GM21786 (cell line): ENCODE data around the gene PTPN9.
"Not testable (repeated sequence)": the region's sequence is repeated elsewhere in the genome, so short reads cannot be mapped to it uniquely, and the experiment has no call there.

ENCODE experiments used
- ATAC-seq: cut with Tn5 transposase; IDR thresholded peaks from one replicate; pipeline ENCODE4 v1.9.1; 2021; ENCODE audit not compliant: unreplicated experiment

The PTPN9 gene

DNA sequence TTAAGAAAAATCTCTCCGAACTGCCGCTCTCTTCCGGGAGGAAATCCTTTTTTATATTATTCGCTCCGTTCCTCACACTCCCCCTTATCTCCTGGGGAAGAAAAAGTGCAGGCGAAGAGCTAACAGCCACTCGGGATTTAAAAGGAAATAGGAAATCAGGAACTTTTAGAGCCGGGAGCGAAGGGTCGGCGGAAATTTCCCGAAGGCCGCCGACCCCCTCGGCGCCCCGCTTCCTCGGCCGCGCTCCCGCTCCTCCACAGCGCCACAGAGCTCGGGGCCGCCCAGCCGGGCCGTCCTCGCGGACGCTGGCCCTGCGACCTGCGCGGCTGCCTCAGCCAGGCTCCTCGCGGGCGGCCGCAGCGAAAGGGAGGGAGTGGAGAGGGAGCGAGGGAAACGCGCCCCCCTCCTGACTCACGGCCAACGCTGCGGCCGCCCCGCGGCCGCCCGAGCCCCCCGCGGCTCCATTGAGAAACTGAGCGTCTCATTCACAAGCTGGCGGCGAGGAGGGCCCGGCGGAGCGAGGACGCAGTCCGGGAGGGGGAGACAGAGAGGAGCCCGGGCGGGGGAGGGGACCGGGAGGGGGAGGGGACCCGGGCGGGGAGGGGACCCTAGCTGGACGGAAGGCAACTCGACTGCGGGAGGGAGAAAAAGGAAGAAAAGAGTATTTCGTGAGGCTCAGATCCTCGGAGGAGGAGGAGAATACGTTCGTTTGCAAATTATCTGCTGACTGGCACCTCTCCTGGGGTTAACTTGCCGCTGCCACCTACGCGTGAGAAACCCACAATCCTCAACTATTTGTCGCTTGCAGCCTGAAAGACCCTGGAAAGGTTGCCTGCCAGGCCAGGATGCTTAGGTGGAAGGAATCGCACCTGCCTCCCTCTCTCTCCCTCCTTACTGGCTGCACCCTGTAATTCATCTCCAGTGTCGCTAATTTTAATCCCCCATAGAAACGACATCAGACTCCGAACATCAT, at the start of gene PTPN9:
PTPN9 (minus strand) TSS at position 368 of the 973 bp plus-strand sequence. CDS start 539 bp downstream, outside the sequence.
- ATAC-seq, result peak; percentile 62

DNA sequence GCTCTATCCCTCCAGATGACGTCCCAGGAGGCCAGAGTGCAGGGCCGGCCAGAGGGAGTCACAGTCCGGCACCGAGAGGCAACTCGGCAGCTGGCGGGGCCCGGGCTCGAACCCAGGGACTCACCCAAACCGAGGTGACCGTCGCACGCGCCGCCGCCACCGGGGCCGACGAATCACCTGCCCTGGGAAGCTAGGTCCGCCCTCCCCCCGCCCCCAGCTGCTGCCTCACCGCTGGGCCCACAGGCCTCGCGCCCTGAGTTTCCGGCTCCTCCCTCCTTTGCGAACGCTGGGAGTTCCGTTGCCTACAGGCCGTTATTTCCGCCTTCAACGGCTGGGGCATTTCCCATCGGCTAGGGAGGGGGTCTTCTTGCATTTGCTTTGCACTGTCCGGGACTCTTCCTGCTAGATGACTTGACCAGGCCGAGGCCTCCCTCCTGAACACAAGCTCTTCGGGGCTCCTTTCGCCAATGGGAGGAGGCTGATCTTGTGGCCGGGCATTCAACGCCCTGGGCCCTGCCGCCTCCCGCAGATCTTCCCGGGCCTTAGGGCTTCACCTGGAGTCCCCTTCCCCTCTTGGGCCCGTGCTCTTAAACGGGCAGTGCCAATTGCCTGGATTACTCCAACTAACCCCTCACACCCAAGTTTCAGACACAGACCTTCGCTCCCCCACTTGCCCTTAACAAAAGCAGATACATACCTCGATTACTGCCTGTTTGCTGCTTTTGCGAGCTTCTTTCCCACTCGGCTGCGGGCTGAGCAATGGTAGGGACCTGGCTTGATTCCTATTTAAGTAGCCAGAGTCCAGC, 46.6 kb upstream of the PTPN9 start, which contains the start of gene SNUPN:
SNUPN (minus strand) TSS at position 184 of the 806 bp plus-strand sequence. CDS start 4,674 bp downstream, outside the sequence.
- peak; percentile 66 for ATAC-seq

DNA sequence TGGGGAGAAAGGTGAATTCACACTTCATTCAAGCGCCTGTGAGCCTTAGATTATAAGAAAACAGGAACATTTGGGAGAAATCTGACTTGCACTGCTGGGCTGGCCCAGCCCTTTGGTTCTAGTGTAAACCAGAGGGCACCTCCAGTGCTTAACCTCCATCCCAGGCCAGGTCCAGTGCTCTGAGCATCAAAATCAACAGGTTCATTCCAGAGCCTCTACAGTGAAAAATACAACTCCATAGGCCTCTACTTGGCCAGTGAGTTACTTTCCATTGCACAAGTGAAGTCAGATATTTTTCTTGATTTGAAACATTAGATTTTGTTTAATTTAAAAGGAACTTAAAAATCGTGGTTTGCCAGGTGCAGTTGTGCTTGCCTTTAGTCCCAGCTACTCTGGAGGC, 43.4 kb upstream of the PTPN9 start:
- ATAC-seq, result no peak

DNA sequence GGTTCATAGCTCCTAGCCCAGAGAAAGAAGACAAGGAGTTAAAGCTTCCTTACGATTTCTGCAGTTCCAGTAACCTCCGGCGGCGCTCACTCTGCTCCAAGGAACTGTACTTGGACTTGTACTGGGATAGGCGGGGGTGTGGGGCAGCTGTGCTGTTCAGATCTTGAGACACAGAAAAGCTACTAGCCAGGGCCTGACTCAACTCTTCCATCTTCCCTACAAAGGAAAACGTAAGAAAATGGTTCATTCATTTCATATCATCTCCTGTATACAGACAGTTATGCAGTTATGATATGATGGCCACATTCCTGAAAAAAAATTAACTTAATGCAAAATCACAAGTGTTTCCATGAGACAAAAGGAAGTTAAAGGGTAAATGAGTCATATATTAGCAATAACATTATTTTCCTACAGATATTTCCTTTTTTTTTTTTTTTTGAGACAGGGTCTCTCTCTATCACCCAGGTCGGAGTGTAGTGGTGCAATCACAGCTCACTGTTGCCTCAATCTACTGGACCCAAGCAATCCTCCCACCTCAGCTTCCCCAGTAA, 41.8 kb upstream of the PTPN9 start:
- no peak for ATAC-seq

DNA sequence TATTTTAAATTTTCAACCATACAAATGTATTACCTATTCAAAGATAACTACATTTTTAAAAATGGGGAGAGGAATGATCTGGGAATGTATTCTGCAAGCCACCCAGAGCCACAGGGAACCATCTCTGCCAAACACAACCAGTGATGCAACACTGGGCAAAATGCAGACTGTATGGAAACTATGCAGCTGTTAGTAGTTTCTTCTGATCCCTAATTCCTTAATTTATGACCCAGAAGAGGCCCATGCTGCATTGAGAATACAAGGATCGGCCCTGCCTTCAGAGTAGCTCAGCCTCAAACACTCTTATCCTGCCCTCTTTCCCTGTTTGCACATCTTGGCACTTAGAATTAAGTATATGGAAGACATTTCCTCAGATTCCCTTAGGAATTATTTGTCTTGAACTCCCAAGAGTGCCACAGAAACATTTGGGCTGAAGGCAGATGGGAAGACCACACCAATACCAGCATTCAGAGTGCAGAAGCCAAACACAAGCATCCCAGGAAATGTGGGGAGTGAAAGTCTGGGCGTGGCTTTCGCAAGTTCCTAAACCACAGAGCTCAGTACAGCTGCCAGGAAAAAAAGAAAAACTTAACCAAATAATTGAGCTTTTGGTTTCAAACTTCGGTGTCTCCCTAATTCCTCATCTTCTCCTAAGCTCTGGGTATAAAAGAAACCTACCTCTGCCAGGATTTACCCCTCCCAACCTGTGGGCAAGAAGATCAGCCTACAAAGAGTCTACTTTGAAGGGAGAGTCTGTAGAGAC, 41.1 kb upstream of the PTPN9 start:
- ATAC-seq, result no peak

DNA sequence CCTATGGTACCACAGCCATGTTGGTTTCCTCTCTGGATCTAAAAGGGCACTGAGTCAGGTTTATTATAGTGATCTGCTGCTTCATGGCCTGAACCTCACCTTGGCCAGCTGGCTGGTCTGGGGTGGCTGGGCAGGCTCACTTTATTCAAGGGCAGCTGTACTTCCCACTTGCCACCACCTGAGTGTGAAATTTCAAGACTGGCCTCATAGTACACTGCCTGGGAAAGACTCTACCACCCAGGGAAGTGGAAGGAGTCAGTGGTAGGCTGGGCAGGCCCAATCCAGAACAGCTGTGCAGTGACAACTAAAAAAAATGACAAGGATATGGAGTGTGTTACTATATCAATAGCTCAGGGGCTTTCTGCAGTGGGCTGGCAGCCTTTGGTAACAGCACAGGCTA, 37.7 kb upstream of the PTPN9 start:
- no peak for ATAC-seq

DNA sequence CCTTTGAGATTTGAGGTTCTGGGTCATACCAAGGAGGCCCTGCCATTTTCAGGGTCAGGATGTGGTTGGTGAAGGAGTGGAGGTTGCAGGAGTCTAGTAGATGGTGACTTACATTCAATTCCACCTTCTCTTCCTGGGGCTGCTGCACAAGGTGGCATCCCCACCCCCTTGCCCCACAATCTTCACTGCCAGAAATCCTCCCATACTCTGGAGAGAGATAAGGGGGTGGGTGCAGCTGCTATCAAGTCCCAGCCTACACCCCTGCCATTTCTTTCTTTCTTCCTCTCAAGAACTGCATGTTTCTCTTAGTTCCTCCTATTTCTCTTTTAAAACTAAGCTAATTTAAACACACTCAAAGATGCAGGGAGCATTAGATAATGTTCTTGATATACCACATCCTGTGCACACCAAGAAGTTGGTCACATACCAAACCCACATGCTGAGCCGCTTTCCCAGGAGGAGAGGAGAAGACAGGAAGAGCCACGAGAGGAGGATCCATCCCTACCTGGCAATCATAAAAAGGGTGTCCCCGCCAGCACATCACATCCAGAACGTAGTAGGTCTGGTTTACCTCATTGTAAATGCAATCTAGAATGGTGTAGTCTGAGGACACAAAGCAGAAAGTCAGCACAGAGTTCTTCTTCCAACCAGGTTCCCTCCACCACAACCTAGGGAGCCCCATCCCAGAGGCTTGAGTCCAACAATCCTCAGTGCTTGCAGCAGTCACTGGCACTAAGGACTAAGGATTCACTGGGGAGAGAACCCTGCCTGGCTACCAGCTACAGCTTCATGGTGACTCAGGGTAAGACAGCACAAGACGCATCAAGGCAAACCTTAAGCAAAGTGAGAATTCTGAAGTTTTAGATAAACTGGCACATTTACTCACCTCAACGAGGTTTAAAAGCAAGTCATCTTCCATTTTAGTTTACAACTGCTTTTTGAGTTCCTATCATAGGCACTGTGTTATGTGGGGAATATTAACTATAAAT, 27.9 kb upstream of the PTPN9 start:
- no peak for ATAC-seq

DNA sequence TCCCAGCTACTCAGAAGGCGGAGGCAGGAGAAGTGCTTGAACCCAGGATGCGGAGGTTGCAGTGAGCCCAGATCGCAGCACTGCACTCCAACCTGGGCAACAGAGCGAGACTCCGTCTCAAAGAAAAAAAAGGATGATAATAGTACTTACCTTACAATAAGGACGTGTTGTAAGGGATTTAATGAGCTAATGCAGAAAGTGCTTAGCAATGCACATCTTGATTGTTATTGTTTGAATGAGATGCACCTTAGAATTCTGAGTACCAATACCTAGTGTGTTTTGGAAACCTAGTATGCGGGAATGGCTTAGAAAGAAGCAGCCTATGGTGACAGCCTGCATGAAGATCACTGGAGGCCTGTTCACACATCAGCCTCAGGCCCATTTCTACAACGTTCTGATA, 26.9 kb upstream of the PTPN9 start:
- no peak for ATAC-seq

DNA sequence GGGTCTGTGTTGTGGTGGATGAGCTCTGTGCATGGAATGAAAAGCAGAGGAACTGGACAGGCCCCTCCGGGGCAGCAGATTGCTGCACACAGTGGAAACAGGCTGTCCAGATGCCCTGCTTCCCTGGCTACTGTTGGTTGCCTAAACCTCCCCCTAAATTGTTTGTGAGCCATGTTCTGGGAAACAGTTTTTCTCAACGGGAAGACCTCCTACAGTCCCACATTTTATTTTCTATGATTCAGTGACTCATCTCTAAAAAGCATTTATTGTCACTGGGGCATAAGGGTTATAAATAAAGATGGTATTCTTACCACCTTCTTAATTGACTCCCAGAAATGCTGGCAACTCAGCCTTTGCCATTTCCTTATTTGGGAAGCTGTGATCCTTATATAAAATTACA, 20.3 kb upstream of the PTPN9 start:
- ATAC-seq, result no peak

DNA sequence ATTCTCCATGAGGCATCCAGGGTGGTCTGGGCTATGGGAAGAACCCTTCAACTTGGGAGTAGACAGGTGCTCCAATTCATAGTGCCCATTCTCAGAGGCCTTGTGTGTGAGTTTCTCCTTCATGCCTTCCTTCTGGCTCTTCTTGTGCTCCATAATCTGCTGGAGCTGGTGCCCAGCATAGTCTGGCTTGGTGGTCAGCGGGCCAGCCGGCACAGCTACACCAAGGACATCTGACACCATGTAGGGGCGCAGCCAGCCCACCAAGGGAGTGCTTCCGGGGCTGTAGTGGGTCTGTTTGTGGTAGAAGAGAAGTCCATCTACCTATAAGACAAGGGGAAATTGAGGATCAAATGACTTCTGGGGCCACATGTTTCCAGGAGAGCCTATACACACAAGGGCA, 19.2 kb upstream of the PTPN9 start:
- ATAC-seq, result no peak

DNA sequence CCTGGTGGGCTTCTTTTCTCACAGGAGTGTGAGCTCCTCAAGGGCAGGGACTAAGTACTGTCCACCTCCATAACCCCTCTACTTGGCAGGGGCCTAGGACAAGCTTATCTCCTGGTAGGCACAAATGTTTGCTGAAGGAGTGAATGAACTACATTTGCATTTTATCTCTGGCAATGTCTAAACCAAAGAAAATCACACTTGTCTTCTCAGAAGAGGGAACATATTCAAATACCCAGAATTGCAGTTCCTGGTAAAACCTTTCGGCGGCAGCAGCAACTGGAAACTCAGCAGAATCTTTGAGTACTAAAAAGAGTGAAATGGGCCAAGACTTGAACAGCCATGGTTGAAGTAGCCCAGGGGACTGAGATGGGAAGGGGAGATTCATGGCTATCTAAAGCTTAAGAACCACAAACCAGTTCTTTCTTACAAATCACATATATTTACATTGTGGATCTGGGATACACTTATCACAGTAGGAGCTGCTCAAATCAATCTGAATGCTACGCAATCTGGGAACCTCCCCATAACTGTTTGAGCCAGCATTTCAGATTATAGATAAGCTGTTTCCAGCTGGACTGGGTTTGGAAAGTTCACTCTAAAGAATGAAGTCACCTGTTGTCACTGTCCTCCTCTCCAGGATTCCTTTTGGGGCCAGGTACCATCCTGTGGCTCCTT, 18.7 kb upstream of the PTPN9 start:
- ATAC-seq, result no peak

DNA sequence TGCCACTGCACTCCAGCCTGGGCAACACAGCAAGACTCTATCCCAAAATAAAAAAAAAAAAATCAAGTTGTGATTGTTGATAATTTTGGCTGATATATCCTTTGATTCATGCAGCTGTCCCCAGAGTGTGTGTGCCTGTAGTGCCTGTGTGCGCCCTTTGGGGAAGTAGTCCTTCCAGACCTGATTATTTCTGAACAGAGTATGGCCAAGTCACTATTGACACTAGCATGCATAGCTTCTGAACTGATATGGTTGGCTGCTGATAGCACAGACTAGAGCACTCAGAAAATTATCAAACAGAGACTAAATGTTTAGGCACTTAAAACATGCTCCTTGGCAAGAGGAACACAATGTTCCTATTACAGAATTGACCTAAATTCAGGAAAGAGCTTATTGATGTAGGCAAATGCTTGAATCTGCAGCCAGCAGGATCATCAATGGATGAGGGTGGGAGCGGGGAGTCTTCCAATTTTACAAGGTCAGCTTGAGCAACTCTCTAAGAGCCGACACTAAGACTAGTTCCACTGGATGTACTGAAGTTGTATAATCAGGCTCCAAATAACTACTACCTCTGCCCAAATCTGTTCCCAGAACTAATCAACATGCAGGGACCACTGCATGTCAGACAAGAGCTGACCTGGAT, 17.7 kb upstream of the PTPN9 start:
- ATAC-seq, result no peak

DNA sequence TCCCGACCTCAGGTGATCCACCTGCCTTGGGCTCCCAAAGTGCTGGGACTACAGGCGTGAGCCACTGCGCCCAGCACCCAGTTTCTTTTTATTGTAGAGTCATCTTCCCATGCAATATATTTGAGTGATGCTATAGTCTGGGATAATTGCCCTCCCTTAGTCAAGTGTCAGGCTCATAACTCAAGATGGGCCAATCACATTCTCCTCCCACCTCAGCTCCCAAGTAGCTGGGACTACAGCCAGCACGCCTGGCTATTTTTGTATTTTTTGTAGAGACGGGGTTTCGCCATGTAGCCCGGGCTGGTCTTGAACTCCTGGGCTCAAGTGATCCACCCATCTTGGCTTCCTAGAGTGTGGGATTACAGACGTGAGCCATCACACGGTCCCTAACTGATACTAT, 15.2 kb upstream of the PTPN9 start:
- ATAC-seq, result no peak

DNA sequence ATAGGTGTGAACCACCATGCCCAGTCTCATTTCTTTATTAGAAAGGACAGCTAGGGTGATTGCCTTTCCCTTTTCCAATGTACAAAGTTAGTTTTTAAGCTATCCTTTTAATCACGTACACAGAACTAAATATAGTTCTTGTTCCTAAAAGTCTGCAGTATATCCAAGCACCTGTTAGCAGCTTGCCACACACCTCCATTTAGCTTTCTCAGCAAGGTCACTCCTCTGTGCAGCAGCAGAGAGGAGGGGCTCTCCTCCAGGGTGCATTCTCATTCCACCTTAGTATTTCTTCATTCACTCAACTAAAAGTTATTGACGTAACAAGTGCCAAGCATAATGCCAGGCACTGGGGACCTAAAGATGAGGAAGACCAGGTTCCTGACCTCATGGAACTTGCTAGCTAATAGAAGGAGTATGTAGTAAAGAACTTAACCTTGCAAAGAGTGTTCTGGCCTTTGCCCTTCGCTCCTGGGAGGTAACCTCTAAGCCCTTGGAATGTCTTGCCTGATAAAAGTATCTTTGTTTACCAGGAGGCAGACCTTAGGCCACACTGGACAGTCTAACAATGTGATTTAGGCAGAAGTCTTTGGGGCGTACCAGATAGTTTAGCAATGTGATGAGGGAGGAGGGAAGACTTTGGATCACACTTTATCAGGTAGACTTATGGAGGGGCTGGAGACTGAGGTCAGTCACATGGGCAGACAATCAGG, 12.7 kb upstream of the PTPN9 start:
- no peak for ATAC-seq

DNA sequence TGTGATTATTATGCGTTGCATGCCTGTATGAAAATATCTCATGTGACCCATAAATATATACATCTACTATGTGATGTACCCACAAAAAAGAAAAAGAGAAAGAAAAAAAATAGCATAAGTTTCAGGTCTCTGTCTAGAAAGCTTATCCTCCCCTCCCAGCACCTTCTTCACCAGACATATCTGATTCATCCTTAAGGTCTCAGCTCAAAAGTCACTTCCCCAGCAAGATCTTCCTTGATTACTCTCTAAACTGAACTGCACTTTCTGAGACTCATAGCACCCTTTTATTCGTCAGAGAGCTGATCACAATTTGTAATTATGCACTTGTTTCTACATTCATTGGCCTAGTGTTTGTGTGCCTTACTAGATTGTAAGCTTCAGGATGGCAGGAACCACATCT, 11.1 kb upstream of the PTPN9 start:
- ATAC-seq, result no peak

DNA sequence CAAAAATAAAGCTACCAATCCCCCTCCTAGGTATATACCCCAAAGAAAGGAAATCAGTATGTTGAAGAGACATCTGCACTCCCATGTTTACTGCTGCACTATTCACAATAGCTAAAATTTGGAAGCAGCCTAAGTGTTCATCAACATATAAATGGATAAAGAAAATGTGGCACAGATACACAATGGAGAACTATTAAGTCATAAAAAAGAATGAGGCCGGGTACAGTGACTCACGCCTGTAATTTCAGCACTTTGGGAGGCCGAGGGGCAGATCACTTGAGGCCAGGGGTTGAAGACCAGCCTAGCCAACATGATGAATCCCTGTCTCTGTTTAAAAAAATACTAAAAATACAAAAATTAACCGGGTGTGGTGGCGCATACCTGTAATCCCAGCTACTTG, 10.0 kb upstream of the PTPN9 start:
- ATAC-seq, result no peak

DNA sequence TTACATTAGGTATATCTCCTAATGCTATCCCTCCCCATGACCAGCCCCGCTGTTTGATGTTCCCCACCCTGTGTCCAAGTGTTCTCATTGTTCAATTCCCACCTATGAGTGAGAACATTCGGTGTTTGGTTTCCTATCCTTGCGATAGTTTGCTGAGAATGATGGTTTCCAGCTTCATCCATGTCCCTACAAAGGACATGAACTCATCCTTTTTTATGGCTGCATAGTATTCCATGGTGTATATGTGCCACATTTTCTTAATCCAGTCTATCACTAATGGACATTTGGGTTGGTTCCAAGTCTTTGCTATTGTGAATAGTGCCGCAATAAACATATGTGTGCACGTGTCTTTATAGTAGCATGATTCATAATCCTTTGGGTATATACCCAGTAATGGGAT, 7.3 kb upstream of the PTPN9 start:
- not testable (repeated sequence) for ATAC-seq

DNA sequence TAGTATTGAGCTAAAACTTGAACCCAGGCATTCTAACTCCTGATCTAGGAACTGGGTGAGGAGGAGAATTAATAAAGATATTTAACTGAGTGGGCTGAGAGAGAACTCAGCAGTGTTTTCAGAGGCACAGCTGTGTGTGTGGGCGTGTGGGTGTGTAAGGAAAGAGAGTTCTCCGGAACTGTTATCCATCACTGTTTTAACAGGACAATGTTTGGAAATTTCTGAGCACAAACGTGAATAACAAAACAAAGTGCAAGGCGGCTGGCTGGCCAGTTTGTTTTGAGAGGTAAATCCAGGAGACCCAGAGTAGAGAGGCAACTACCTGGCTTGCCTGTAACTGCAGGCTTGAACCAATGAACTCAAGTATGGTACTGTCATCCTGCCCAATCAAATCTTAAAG, 5.0 kb upstream of the PTPN9 start:
- ATAC-seq, result no peak
